ENCODE data around the gene SCP2. TPM values are rescaled to one million over a fixed set of nuclear protein-coding genes. Genes with fewer than 3 reads are reported as not detected.

Gene SCP2
- polyA plus RNA-seq, 1 of the 3 experiments (the other 2 are of a cell fraction), result 49.5 TPM

DNA sequence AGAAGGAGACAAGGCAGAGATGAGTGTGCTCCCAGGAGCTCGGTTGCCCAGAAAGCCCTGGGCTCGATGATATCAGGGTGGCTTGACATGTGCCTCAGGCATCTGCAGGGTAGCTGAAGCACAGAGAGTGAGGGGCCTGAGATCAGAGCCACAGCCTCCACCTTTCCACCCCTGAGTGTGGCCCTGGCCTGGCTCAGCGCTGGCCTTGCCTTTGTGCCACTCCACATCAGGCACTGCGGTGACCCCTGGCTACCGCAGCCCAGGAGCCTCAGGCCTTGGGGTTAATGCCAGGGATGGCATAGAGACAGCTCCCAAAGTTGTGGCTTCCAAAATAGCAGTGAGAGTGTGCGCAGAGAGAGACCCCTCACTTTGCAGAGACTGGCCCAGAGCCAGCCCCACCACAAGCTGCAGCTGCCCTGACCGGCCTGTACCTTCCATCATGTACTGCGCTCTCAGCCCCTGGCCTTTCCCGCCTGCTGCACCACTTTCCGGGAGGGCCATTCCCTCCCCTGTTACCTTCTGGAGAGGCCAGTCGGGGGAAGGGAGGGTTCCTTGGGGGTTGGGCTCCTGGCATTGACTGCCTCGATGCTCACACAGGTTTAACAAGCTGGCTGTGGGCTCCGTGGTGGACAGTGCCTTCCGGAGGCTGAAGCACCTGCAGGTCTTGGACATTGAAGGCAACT, 154.4 kb downstream of the SCP2 start:
- Histone ChIP-seq H2AFZ (ENCODE audit: low read depth) (no peak overlapping the region), H3K27ac (ENCODE audit: low read depth in 2 of 2, low read length in 1 of 2) (no peak overlapping the region), H3F3A (replicated peaks; ENCODE audit: insufficient read depth) (no peaks in the 10 kb centered on the region), H3K79me2 (ENCODE audit: insufficient read depth) (no peaks in the 10 kb centered on the region), H4K20me1 (ENCODE audit: insufficient read depth) (no peaks in the 10 kb centered on the region), H3K27me3 (ENCODE audit: insufficient read depth) (no peaks in the 10 kb centered on the region), H3K9me2 (no peaks in the 10 kb centered on the region), H3K9ac (no peak overlapping the region), H3K4me3 (ENCODE audit: low read depth in 2 of 2, low read length in 1 of 2) (no peak overlapping the region), H3K4me1 (ENCODE audit: control insufficient read depth in 1 of 2, insufficient read depth in 2 of 2, low read depth in 1 of 2, low read length in 1 of 2) (peaks cover 0 to 21% of the 10 kb centered on the region in 2 experiments; a peak in 1 of 4 replicates), H3K4me2 (no peak overlapping the region), H3K36me3 (replicated peaks in 1 of 2; ENCODE audit: control insufficient read depth in 1 of 2, insufficient read depth in 2 of 2, low read length in 1 of 2) (no peaks in the 10 kb centered on the region), H3K9me3 (no peaks in the 10 kb centered on the region)
- POLR2A ChIA-PET, result no interaction called here
- DNase-seq, result no peak
- TF ChIP-seq EZH2phosphoT487 (IDR thresholded peaks at IDR 0.05; ENCODE audit: borderline replicate concordance, low read depth), result no peak
- TF ChIP-seq, protein P1, sequence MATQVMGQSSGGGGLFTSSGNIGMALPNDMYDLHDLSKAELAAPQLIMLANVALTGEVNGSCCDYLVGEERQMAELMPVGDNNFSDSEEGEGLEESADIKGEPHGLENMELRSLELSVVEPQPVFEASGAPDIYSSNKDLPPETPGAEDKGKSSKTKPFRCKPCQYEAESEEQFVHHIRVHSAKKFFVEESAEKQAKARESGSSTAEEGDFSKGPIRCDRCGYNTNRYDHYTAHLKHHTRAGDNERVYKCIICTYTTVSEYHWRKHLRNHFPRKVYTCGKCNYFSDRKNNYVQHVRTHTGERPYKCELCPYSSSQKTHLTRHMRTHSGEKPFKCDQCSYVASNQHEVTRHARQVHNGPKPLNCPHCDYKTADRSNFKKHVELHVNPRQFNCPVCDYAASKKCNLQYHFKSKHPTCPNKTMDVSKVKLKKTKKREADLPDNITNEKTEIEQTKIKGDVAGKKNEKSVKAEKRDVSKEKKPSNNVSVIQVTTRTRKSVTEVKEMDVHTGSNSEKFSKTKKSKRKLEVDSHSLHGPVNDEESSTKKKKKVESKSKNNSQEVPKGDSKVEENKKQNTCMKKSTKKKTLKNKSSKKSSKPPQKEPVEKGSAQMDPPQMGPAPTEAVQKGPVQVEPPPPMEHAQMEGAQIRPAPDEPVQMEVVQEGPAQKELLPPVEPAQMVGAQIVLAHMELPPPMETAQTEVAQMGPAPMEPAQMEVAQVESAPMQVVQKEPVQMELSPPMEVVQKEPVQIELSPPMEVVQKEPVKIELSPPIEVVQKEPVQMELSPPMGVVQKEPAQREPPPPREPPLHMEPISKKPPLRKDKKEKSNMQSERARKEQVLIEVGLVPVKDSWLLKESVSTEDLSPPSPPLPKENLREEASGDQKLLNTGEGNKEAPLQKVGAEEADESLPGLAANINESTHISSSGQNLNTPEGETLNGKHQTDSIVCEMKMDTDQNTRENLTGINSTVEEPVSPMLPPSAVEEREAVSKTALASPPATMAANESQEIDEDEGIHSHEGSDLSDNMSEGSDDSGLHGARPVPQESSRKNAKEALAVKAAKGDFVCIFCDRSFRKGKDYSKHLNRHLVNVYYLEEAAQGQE (IDR thresholded peaks at IDR 0.05; ENCODE audit: low read depth, low read length), result no peak
- TF ChIP-seq, protein P2, sequence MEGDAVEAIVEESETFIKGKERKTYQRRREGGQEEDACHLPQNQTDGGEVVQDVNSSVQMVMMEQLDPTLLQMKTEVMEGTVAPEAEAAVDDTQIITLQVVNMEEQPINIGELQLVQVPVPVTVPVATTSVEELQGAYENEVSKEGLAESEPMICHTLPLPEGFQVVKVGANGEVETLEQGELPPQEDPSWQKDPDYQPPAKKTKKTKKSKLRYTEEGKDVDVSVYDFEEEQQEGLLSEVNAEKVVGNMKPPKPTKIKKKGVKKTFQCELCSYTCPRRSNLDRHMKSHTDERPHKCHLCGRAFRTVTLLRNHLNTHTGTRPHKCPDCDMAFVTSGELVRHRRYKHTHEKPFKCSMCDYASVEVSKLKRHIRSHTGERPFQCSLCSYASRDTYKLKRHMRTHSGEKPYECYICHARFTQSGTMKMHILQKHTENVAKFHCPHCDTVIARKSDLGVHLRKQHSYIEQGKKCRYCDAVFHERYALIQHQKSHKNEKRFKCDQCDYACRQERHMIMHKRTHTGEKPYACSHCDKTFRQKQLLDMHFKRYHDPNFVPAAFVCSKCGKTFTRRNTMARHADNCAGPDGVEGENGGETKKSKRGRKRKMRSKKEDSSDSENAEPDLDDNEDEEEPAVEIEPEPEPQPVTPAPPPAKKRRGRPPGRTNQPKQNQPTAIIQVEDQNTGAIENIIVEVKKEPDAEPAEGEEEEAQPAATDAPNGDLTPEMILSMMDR (IDR thresholded peaks at IDR 0.05), result no peak
- TF ChIP-seq SIN3A (IDR thresholded peaks at IDR 0.05; ENCODE audit: borderline replicate concordance, low read depth, low read length), result no peak
- no peak for TF ChIP-seq RXRA (IDR thresholded peaks at IDR 0.05; ENCODE audit: borderline replicate concordance, low read depth)
- TF ChIP-seq, protein P3, sequence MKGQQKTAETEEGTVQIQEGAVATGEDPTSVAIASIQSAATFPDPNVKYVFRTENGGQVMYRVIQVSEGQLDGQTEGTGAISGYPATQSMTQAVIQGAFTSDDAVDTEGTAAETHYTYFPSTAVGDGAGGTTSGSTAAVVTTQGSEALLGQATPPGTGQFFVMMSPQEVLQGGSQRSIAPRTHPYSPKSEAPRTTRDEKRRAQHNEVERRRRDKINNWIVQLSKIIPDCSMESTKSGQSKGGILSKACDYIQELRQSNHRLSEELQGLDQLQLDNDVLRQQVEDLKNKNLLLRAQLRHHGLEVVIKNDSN (IDR thresholded peaks at IDR 0.05; ENCODE audit: borderline replicate concordance, low read depth), result no peak
- no peak for TF ChIP-seq MXI1 (IDR thresholded peaks at IDR 0.05; ENCODE audit: low read depth, low read length)
- WGBS (ENCODE audit: low lambda C conversion rate), result 81% methylated on average over 5 of the region's 14 CpGs
- CTCF ChIA-PET, result interaction anchor here (1.0 kb wide), 1 partner anchor 25 kb away, joined by 3 read pairs; no protein-coding TSS in a partner anchor

All from SK-N-SH (cell line).